ENCODE data around the gene SLC25A23. TPM values are rescaled to one million over a fixed set of nuclear protein-coding genes. Genes with fewer than 3 reads are reported as not detected.

The SLC25A23 gene
- polyA plus RNA-seq, 1 of the 3 experiments (the other 2 are of a cell fraction): 10.9 TPM

DNA sequence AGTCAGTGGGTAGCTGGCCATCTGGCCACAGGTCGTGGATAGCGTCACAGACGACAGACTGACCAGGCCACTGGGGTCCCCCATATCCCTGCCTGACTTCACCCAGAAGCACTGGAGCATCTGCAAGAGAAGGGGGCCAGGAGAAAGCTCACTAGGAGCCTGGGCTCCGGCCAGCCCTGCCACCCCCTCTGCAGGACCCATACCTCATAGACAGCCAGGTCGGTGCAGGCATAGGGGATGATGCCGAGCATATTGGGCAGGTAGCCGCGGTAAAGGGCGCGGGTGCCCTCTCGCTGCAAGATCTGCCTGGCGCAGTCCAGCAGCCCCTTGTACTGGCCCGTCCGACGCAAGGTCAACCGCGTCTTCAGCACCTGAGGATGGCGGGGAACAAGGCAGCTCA is 32.5 kb downstream of the SLC25A23 start:
- Histone ChIP-seq H3K9me2 (no peaks in the 10 kb centered on the region), H3K9ac (no peak overlapping the region), H3K4me2 (no peak overlapping the region), H3K4me1 (ENCODE audit: control insufficient read depth in 1 of 2, insufficient read depth in 2 of 2, low read depth in 1 of 2, low read length in 1 of 2) (peaks cover 10 to 15% of the 10 kb centered on the region in 2 experiments; a peak in 2 of 4 replicates), H3K27me3 (ENCODE audit: insufficient read depth) (no peaks in the 10 kb centered on the region), H4K20me1 (ENCODE audit: insufficient read depth) (peaks cover 19% of the 10 kb centered on the region), H3K4me3 (ENCODE audit: low read depth in 2 of 2, low read length in 1 of 2) (no peak overlapping the region), H3K79me2 (ENCODE audit: insufficient read depth) (peaks cover 20% of the 10 kb centered on the region), H3K27ac (ENCODE audit: low read depth in 2 of 2, low read length in 1 of 2) (no peak overlapping the region), H3K36me3 (replicated peaks in 1 of 2; ENCODE audit: control insufficient read depth in 1 of 2, insufficient read depth in 2 of 2, low read length in 1 of 2) (peaks cover 0 to 4% of the 10 kb centered on the region in 2 experiments), H3K9me3 (no peaks in the 10 kb centered on the region), H3F3A (replicated peaks; ENCODE audit: insufficient read depth) (peaks cover 6% of the 10 kb centered on the region), H2AFZ (ENCODE audit: low read depth) (no peak overlapping the region)
- TF ChIP-seq, protein P1, sequence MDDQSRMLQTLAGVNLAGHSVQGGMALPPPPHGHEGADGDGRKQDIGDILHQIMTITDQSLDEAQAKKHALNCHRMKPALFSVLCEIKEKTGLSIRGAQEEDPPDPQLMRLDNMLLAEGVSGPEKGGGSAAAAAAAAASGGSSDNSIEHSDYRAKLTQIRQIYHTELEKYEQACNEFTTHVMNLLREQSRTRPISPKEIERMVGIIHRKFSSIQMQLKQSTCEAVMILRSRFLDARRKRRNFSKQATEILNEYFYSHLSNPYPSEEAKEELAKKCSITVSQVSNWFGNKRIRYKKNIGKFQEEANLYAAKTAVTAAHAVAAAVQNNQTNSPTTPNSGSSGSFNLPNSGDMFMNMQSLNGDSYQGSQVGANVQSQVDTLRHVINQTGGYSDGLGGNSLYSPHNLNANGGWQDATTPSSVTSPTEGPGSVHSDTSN (IDR thresholded peaks at IDR 0.05): no peak
- TF ChIP-seq, protein P2, sequence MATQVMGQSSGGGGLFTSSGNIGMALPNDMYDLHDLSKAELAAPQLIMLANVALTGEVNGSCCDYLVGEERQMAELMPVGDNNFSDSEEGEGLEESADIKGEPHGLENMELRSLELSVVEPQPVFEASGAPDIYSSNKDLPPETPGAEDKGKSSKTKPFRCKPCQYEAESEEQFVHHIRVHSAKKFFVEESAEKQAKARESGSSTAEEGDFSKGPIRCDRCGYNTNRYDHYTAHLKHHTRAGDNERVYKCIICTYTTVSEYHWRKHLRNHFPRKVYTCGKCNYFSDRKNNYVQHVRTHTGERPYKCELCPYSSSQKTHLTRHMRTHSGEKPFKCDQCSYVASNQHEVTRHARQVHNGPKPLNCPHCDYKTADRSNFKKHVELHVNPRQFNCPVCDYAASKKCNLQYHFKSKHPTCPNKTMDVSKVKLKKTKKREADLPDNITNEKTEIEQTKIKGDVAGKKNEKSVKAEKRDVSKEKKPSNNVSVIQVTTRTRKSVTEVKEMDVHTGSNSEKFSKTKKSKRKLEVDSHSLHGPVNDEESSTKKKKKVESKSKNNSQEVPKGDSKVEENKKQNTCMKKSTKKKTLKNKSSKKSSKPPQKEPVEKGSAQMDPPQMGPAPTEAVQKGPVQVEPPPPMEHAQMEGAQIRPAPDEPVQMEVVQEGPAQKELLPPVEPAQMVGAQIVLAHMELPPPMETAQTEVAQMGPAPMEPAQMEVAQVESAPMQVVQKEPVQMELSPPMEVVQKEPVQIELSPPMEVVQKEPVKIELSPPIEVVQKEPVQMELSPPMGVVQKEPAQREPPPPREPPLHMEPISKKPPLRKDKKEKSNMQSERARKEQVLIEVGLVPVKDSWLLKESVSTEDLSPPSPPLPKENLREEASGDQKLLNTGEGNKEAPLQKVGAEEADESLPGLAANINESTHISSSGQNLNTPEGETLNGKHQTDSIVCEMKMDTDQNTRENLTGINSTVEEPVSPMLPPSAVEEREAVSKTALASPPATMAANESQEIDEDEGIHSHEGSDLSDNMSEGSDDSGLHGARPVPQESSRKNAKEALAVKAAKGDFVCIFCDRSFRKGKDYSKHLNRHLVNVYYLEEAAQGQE (IDR thresholded peaks at IDR 0.05; ENCODE audit: low read depth, low read length): no peak
- no peak for TF ChIP-seq TCF12 (IDR thresholded peaks at IDR 0.05)
- TF ChIP-seq ELF1 (IDR thresholded peaks at IDR 0.05): no peak
- TF ChIP-seq, protein P3, sequence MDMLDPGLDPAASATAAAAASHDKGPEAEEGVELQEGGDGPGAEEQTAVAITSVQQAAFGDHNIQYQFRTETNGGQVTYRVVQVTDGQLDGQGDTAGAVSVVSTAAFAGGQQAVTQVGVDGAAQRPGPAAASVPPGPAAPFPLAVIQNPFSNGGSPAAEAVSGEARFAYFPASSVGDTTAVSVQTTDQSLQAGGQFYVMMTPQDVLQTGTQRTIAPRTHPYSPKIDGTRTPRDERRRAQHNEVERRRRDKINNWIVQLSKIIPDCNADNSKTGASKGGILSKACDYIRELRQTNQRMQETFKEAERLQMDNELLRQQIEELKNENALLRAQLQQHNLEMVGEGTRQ (IDR thresholded peaks at IDR 0.05; ENCODE audit: borderline replicate concordance, low read depth, low read length): no peak
- no peak for TF ChIP-seq TEAD4 (IDR thresholded peaks at IDR 0.05; ENCODE audit: borderline replicate concordance, insufficient read depth)
- TF ChIP-seq POLR2AphosphoS5 (IDR thresholded peaks at IDR 0.05; ENCODE audit: low read depth, low read length): no peak
- no peak for TF ChIP-seq GATA2 (CRISPR knock-in tag; IDR thresholded peaks at IDR 0.05)
- no peak for TF ChIP-seq FOXJ3 (CRISPR knock-in tag; IDR thresholded peaks at IDR 0.05)
- TF ChIP-seq MEF2A (IDR thresholded peaks at IDR 0.05; ENCODE audit: borderline replicate concordance, low read depth): no peak
- TF ChIP-seq, protein P4, sequence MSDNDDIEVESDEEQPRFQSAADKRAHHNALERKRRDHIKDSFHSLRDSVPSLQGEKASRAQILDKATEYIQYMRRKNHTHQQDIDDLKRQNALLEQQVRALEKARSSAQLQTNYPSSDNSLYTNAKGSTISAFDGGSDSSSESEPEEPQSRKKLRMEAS (IDR thresholded peaks at IDR 0.05; ENCODE audit: low read depth): no peak
- TF ChIP-seq, protein P5, sequence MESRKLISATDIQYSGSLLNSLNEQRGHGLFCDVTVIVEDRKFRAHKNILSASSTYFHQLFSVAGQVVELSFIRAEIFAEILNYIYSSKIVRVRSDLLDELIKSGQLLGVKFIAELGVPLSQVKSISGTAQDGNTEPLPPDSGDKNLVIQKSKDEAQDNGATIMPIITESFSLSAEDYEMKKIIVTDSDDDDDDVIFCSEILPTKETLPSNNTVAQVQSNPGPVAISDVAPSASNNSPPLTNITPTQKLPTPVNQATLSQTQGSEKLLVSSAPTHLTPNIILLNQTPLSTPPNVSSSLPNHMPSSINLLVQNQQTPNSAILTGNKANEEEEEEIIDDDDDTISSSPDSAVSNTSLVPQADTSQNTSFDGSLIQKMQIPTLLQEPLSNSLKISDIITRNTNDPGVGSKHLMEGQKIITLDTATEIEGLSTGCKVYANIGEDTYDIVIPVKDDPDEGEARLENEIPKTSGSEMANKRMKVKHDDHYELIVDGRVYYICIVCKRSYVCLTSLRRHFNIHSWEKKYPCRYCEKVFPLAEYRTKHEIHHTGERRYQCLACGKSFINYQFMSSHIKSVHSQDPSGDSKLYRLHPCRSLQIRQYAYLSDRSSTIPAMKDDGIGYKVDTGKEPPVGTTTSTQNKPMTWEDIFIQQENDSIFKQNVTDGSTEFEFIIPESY (IDR thresholded peaks at IDR 0.05; ENCODE audit: borderline replicate concordance, low read depth): no peak
- TF ChIP-seq, protein P6, sequence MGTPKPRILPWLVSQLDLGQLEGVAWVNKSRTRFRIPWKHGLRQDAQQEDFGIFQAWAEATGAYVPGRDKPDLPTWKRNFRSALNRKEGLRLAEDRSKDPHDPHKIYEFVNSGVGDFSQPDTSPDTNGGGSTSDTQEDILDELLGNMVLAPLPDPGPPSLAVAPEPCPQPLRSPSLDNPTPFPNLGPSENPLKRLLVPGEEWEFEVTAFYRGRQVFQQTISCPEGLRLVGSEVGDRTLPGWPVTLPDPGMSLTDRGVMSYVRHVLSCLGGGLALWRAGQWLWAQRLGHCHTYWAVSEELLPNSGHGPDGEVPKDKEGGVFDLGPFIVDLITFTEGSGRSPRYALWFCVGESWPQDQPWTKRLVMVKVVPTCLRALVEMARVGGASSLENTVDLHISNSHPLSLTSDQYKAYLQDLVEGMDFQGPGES (IDR thresholded peaks at IDR 0.05; ENCODE audit: low read depth, low read length): no peak
- ChIA-PET POLR2A (no interaction called here), CTCF (interaction anchor here (1.5 kb wide), 1 partner anchor 9 kb away, joined by 4 read pairs; no protein-coding TSS in a partner anchor)
- 97% methylated on average over 6 of the region's 18 CpGs for WGBS (ENCODE audit: low lambda C conversion rate)
- no peak for DNase-seq
